ENCODE measurements around the gene MPRIP.

- no peak for TF ChIP-seq CTCF (IDR thresholded peaks at IDR 0.05)
- TF ChIP-seq EP300 (IDR thresholded peaks at IDR 0.05), result no peak
- TF ChIP-seq POLR2A (IDR thresholded peaks at IDR 0.05), result no peak
- no peak for TF ChIP-seq POLR2AphosphoS5 (IDR thresholded peaks at IDR 0.05)
These were observed 109.3 kb downstream of the MPRIP start for GRCh38 chr17:17151541-17151940.

All from sigmoid colon (tissue), 4 donors.